Stomach (tissue), 9 donors: ENCODE data around the gene TAS2R60. TPM values are rescaled to one million over a fixed set of nuclear protein-coding genes. Genes with fewer than 3 reads are reported as not detected.

Experiments used
- DNase-seq, 2 donors: peaks; one replicate each; pipeline versions ENCODE4 v3.0.0 to v3.0.0-alpha.2; 2013 to 2019
- H3K27ac ChIP-seq, 5 donors: fragments of 200-600 bp in 4 of 5; sonication (generic) in 4 of 5; one replicate each; pipeline ENCODE4 v1.5.1; 2013 to 2019; ENCODE audit warnings: mild to moderate bottlenecking in 1 of 5, moderate library complexity in 1 of 5
- H3K27me3 ChIP-seq, 3 donors: fragments of 200-600 bp; sonication (generic); one replicate each; pipeline ENCODE4 v1.5.1; 2017 to 2019; ENCODE audit warnings: mixed run types in 1 of 3
- H3K36me3 ChIP-seq, 4 donors: fragments of 200-600 bp; sonication (generic); 1 replicate in 3 of 4; 2 replicates in 1 of 4; pipeline ENCODE4 v1.5.1; 2016 to 2019
- H3K4me1 ChIP-seq, 4 donors: fragments of 200-600 bp; sonication (generic); one replicate each; pipeline ENCODE4 v1.5.1; 2016 to 2019
- H3K4me3 ChIP-seq, 4 donors: fragments of 200-600 bp; sonication (generic) in 3 of 4; one replicate each; pipeline ENCODE4 v1.5.1; 2016 to 2019; ENCODE audit warnings: mild to moderate bottlenecking in 1 of 4
- H3K9me3 ChIP-seq, 4 donors: fragments of 200-600 bp; sonication (generic); one replicate each; pipeline ENCODE4 v1.5.1; 2016 to 2019
- EP300 ChIP-seq: sonication (generic); formaldehyde crosslinking; IDR thresholded peaks from one replicate; pipeline ENCODE4 v1.6.1; 2017; ENCODE audit warnings: antibody characterized with exemption
- POLR2A ChIP-seq, 4 donors: fragments of 450-650 bp; IDR thresholded peaks; one replicate each; pipeline ENCODE4 v1.6.1; 2016; ENCODE audit warnings: antibody characterized with exemption in 4 of 4, control low read depth in 2 of 4, mild to moderate bottlenecking in 1 of 4, moderate library complexity in 1 of 4
- POLR2AphosphoS5 ChIP-seq, 3 donors: sonication (generic); formaldehyde crosslinking; IDR thresholded peaks; one replicate each; pipeline ENCODE4 v1.6.1; 2016; ENCODE audit warnings: antibody characterized with exemption in 3 of 3
- WGBS, 5 donors: extraction: QIAGEN DNeasy Blood & Tissue Kit in 3 of 5; methylation state at CpG; one replicate each; pipeline versions ENCODE4 v1.1.5 to v1.1.7; 2013 to 2018; 5-methylcytosine and 5-hydroxymethylcytosine counted together
- intact Hi-C: fragments of 100-400 bp; cut with DNase I; formaldehyde crosslinking; loops from one replicate; pipeline ENCODE4 v1.15.1; 2023; ENCODE audit warnings: low total_unique reads
- polyA plus RNA-seq, 3 donors: library from polyadenylated mRNA; stranded (reverse); fragments of 200-250 nt; gene quantifications; one replicate each; pipeline ENCODE4 v1.2.3, GENCODE V29; 2013
- total RNA-seq, 5 donors: library from RNA; depleted of rRNA; stranded (reverse); fragments of >200 nt; gene quantifications; one replicate each; pipeline versions ENCODE4 v1.1.0 to v1.2.3, GENCODE V29; 2014 to 2016
- TF ChIP-seq, protein P1 (sequence below), 7 experiments: fragments of 450-650 bp in 4 of 7; fragments of 200-600 bp in 3 of 7; sonication (generic) in 3 of 7; IDR thresholded peaks; one replicate each; pipeline ENCODE4 v1.5.1; 2016 to 2019; ENCODE audit warnings: antibody characterized with exemption in 7 of 7, control low read depth in 2 of 7, mild to moderate bottlenecking in 1 of 7
- donor health status: healthy with polysubstance abuse.
- donor health status: Bipolar disorder and iron deficiency.
- donor health status: healthy.

The TAS2R60 gene
- total and polyA plus RNA-seq, 8 donors = not detected

DNA sequence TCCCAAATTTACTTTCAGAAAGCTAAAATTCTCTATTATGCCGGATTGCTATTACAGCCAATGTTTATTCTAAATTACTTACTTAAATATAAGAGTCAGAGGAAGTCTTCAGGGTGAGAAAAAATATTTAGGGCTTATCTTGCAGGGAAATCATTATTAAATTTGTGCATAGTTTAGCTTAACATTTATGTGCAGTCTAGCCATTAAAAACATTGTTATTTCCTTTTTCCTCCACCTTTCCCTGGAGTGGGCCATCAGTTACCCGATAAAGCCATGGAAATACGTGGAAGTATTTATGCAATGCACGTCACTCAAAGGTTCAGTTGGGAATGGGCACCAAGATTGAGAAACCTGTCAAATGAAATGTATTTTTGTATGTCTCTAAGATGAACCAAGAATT, 9.5 kb upstream of the TAS2R60 start:
- H3K27ac ChIP-seq = no peak overlapping the region
- no peaks in the 10 kb centered on the region for H3K27me3 ChIP-seq
- WGBS, 5 donors = 80 to 92% (median 84%) methylated on average over 4 of the region's 4 CpGs
- intact Hi-C loops = no loop called here
- no peak for DNase-seq
- no peak for TF ChIP-seq POLR2AphosphoS5 (IDR thresholded peaks at IDR 0.05)
- TF ChIP-seq EP300 = no peak
- TF ChIP-seq, protein P1, sequence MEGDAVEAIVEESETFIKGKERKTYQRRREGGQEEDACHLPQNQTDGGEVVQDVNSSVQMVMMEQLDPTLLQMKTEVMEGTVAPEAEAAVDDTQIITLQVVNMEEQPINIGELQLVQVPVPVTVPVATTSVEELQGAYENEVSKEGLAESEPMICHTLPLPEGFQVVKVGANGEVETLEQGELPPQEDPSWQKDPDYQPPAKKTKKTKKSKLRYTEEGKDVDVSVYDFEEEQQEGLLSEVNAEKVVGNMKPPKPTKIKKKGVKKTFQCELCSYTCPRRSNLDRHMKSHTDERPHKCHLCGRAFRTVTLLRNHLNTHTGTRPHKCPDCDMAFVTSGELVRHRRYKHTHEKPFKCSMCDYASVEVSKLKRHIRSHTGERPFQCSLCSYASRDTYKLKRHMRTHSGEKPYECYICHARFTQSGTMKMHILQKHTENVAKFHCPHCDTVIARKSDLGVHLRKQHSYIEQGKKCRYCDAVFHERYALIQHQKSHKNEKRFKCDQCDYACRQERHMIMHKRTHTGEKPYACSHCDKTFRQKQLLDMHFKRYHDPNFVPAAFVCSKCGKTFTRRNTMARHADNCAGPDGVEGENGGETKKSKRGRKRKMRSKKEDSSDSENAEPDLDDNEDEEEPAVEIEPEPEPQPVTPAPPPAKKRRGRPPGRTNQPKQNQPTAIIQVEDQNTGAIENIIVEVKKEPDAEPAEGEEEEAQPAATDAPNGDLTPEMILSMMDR (IDR thresholded peaks at IDR 0.05) = no peak
- TF ChIP-seq POLR2A (IDR thresholded peaks at IDR 0.05) = no peak
- H3K4me3 ChIP-seq = no peak overlapping the region
- H3K4me1 ChIP-seq = no peaks in the 10 kb centered on the region
- H3K36me3 ChIP-seq = no peaks in the 10 kb centered on the region
- no peaks in the 10 kb centered on the region for H3K9me3 ChIP-seq

DNA sequence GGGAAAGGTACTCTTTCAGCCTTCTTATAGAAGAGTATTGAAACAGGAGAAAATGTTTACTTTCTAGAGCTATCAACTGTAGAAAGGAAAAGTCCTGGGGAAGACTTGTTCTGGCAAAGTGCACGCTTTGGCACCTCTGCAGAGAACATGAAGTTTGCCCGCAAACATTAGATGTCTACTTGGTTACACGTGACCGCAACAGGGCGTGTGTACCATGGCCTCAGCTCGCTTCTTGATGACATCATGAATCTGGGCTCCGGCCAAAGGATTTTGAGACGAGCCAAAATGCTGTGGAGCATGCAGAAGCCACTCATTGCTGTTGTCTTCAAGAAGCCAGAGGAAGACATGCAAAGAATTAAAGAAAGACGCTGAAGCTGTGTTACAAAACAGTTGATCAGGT, 8.6 kb upstream of the TAS2R60 start:
- TF ChIP-seq POLR2A (IDR thresholded peaks at IDR 0.05) (no peak), EP300 (no peak), POLR2AphosphoS5 (IDR thresholded peaks at IDR 0.05) (no peak)
- TF ChIP-seq, protein P1 (IDR thresholded peaks at IDR 0.05) = no peak
- intact Hi-C loops = no loop called here
- Histone ChIP-seq H3K9me3 (no peaks in the 10 kb centered on the region), H3K36me3 (no peaks in the 10 kb centered on the region), H3K27me3 (no peaks in the 10 kb centered on the region), H3K4me3 (no peak overlapping the region), H3K27ac (no peak overlapping the region), H3K4me1 (no peaks in the 10 kb centered on the region)
- DNase-seq = peak in 1 of 2 donors; percentile 32
- WGBS, 5 donors = 60 to 77% (median 73%) methylated on average over 9 of the region's 9 CpGs

DNA sequence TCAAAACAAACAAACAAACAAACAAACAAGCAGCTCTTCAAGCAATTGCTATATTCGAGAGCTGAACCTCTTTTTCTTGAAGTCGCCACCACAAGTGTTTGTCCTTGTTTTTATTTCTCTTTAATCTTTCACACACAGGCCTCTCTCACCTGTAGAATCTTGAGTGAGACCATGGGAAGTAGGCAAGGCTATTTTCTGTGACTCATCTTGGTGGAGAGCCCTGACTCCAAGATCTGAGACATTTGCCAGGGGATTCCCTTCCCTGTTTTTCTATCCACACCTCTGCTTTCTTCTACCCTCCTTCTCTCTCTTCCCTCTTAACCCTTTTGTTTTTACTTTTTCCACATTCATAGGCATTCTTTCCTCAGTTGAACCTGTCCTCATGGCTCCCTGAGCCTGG, 8.0 kb upstream of the TAS2R60 start:
- WGBS, 5 donors = 83 to 92% (median 88%) methylated on average over 2 of the region's 2 CpGs
- intact Hi-C loops = no loop called here
- DNase-seq = no peak
- Histone ChIP-seq H3K27ac (no peak overlapping the region), H3K4me3 (no peak overlapping the region), H3K4me1 (no peaks in the 10 kb centered on the region), H3K27me3 (no peaks in the 10 kb centered on the region), H3K9me3 (no peaks in the 10 kb centered on the region), H3K36me3 (no peaks in the 10 kb centered on the region)
- TF ChIP-seq EP300 (no peak), POLR2A (IDR thresholded peaks at IDR 0.05) (no peak), POLR2AphosphoS5 (IDR thresholded peaks at IDR 0.05) (no peak)
- TF ChIP-seq, protein P1 (IDR thresholded peaks at IDR 0.05) = no peak

DNA sequence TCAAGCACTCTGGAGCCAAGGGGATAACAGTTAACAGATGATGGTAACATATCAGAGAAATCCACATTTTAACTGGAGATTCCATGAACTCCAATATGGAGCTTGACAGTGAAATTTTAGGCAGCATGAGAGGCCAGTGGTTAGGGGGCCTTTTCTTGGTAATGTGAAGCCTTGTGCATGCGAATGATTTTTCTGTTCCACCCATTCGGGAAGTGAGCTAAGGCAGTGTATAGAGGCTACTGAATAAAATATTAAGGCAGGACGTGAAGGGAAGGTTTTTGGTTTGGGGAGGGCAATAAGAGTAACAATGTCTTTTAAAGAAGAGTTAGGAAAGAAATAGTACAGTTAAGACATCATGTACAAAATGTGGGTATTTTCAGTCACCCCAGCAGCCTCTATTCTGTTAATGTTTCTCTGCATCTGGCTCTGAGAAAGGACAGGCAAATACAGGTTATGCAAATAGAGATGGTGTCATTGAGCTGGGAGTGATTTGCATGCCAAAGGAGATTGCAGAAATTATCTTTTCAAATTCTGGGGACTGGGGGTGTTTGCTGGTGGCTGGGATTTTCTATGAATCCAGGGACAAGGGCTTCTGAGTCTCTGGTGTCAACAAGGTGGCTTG, 6.8 kb upstream of the TAS2R60 start:
- Histone ChIP-seq H3K27me3 (no peaks in the 10 kb centered on the region), H3K27ac (no peak overlapping the region), H3K9me3 (no peaks in the 10 kb centered on the region), H3K4me1 (no peaks in the 10 kb centered on the region), H3K36me3 (no peaks in the 10 kb centered on the region), H3K4me3 (no peak overlapping the region)
- no peak for DNase-seq
- TF ChIP-seq POLR2A (IDR thresholded peaks at IDR 0.05) (no peak), EP300 (no peak)
- intact Hi-C loops = no loop called here
- WGBS, 5 donors = 76 to 87% (median 86%) methylated on average over 3 of the region's 3 CpGs

DNA sequence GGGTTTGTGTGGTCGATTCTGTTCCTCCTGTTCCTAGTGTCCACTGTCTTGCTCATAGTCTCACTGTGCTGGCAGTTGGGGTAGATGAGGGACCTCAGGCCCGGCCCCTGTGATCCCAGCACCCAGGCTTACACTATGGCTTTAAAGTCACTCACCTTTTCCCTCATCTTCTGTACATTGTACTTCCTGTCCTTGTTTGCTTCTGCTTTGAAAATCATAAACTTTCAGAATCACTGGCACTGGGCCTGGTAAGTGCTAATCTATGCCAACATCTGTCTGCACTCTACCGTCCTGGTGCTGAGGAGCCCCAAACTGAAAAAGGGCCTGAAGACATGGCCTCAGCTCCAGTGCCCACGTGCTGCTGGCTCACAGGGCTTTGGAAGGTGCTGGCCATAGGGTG, 5.7 kb upstream of the TAS2R60 start:
- 43 to 61% (median 48%) methylated on average over 4 of the region's 4 CpGs for WGBS, 5 donors

More for the DNA sequence above, 5.7 kb upstream of the TAS2R60 start:
- DNase-seq = no peak
- Histone ChIP-seq H3K9me3 (no peaks in the 10 kb centered on the region), H3K27me3 (no peaks in the 10 kb centered on the region), H3K27ac (no peak overlapping the region), H3K36me3 (no peaks in the 10 kb centered on the region), H3K4me1 (no peaks in the 10 kb centered on the region), H3K4me3 (no peak overlapping the region)
- intact Hi-C loops = no loop called here
- TF ChIP-seq, protein P1 (IDR thresholded peaks at IDR 0.05) = no peak
- TF ChIP-seq EP300 (no peak), POLR2AphosphoS5 (IDR thresholded peaks at IDR 0.05) (no peak), POLR2A (IDR thresholded peaks at IDR 0.05) (no peak)
